Endodermal cell (in vitro differentiated cells): Measurements from ENCODE around the gene HS6ST2. TPM values are rescaled to one million over a fixed set of nuclear protein-coding genes. Genes with fewer than 3 reads are reported as not detected.

Experiments used
- DNase-seq: peaks from one replicate; pipeline ENCODE4 v3.0.0-alpha.2; 2017
- H3K27ac ChIP-seq: 2 replicates; pipeline ENCODE4 v1.5.1; 2013; ENCODE audit warnings: mild to moderate bottlenecking, low read depth, low read length, moderate library complexity
- H3K27me3 ChIP-seq: 2 replicates; pipeline ENCODE4 v1.6.1; 2013; ENCODE audit warnings: mild to moderate bottlenecking, low read length, moderate library complexity; ENCODE audit not compliant: insufficient read depth, control insufficient read depth, poor library complexity, severe bottlenecking
- H3K36me3 ChIP-seq: 2 replicates; pipeline ENCODE4 v1.7.0; 2013; ENCODE audit warnings: mild to moderate bottlenecking, low read length, moderate library complexity; ENCODE audit not compliant: control insufficient read depth, insufficient read depth
- H3K4me1 ChIP-seq: one replicate; pipeline ENCODE4 v1.7.0; 2013; ENCODE audit warnings: low read length; ENCODE audit not compliant: control insufficient read depth, insufficient read depth
- H3K4me3 ChIP-seq: 2 replicates; pipeline ENCODE4 v1.5.1; 2013; ENCODE audit warnings: mild to moderate bottlenecking, low read length, moderate library complexity
- H3K9ac ChIP-seq: 2 replicates; pipeline ENCODE4 v1.6.1; 2013; ENCODE audit warnings: mild to moderate bottlenecking, low read length, moderate library complexity; ENCODE audit not compliant: poor library complexity, severe bottlenecking; ENCODE audit errors: extremely low read depth
- H3K9me3 ChIP-seq: 2 replicates; pipeline ENCODE4 v1.6.1; 2013; ENCODE audit warnings: mild to moderate bottlenecking, low read length, moderate library complexity; ENCODE audit not compliant: control insufficient read depth
- H3K27ac Mint-ChIP-seq: 2 replicates; pipeline ENCODE4 v1.8.0; 2020; ENCODE audit warnings: mixed read lengths
- H3K27me3 Mint-ChIP-seq: 2 replicates; pipeline ENCODE4 v1.8.0; 2021; ENCODE audit warnings: mild to moderate bottlenecking, mixed read lengths; ENCODE audit not compliant: insufficient read depth
- H3K36me3 Mint-ChIP-seq: 2 replicates; pipeline ENCODE4 v1.8.0; 2020; ENCODE audit warnings: low read depth, mixed read lengths
- H3K4me1 Mint-ChIP-seq: 2 replicates; pipeline ENCODE4 v1.8.0; 2020; ENCODE audit warnings: mixed read lengths
- H3K4me3 Mint-ChIP-seq: 2 replicates; pipeline ENCODE4 v1.8.0; 2020; ENCODE audit warnings: mild to moderate bottlenecking, moderate library complexity, mixed read lengths
- H3K9me3 Mint-ChIP-seq: 2 replicates; pipeline ENCODE4 v1.8.0; 2020; ENCODE audit warnings: mild to moderate bottlenecking, mixed read lengths
- WGBS, 2 experiments: methylation state at CpG; one replicate each; pipeline versions ENCODE4 v1.1.5 to v1.1.7; 2013; ENCODE audit warnings: missing lambda C conversion rate in 2 of 2, mixed read lengths in 1 of 2; ENCODE audit not compliant: insufficient coverage in 1 of 2, insufficient read length in 1 of 2; 5-methylcytosine and 5-hydroxymethylcytosine counted together
- total RNA-seq, 2 donors: library from RNA; stranded (reverse); fragmentation: NEBNext Ultra II Directional in 1 of 2; extraction: Animal tissue kit (Norgen Biotek cat#: 25700) in 1 of 2; gene quantifications; 2 replicates in 1 of 2; 3 replicates in 1 of 2; pipeline ENCODE4 v1.2.1, GENCODE V29; 2021
- TF ChIP-seq, protein P1 (sequence below): fragments of 200-600 bp; sonication (generic); conservative IDR thresholded peaks from 2 replicates; pipeline ENCODE4 v1.5.0; 2021; ENCODE audit warnings: antibody characterized with exemption, mild to moderate bottlenecking

HS6ST2 gene
- total RNA-seq, 2 donors from 2014 or later, result 4.1 to 19.4 TPM

DNA sequence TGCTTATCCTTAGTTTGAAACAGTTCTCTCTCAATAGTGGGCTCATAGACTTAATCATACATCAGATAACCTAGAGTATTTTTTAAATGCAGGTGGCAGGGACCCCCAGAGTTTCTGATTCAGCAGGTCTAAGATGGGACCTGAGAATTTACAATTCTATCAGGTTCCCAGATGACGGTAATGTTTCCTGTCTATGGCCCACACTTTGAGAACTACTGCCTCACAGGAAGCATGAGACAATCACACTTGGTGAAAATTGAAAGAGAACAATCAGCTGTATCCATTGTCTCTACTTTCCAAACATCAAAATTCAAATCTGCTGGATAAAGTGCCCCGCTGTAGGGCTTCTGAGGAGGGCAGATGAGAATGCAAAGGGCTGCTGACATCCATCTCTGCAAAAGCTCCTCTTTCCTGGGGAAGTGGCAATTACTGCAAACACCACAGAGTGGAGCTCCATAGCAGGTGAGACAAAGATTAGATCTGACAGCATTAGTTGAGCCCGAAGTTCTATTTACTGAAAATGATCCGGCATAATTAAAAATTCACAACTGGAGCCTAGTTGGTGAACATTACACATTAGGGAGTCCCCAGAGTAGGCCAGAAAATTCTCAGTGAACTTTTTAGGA, 281.8 kb downstream of the HS6ST2 start:
- H3K27ac Mint-ChIP-seq, result peak overlapping the region; percentile 64
- peaks cover 7% of the 10 kb centered on the region for H3K9me3 ChIP-seq
- H3K9ac ChIP-seq, result no peak overlapping the region
- peaks cover 27% of the 10 kb centered on the region for H3K9me3 Mint-ChIP-seq
- H3K36me3 ChIP-seq, result no peaks in the 10 kb centered on the region
- peak; percentile 59 for DNase-seq
- WGBS, 2 experiments, result 40 to 46% methylated on average over 2 to 4 of the region's 4 CpGs
- peaks cover 20% of the 10 kb centered on the region for H3K27me3 ChIP-seq
- no peaks in the 10 kb centered on the region for H3K4me1 ChIP-seq
- H3K36me3 Mint-ChIP-seq, result peaks cover 15% of the 10 kb centered on the region
- no peak overlapping the region for H3K27ac ChIP-seq
- H3K4me1 Mint-ChIP-seq, result peaks cover 60% of the 10 kb centered on the region
- peaks cover 23% of the 10 kb centered on the region for H3K27me3 Mint-ChIP-seq
- H3K4me3 Mint-ChIP-seq, result no peak overlapping the region
- no peak overlapping the region for H3K4me3 ChIP-seq
- TF ChIP-seq, protein P1, sequence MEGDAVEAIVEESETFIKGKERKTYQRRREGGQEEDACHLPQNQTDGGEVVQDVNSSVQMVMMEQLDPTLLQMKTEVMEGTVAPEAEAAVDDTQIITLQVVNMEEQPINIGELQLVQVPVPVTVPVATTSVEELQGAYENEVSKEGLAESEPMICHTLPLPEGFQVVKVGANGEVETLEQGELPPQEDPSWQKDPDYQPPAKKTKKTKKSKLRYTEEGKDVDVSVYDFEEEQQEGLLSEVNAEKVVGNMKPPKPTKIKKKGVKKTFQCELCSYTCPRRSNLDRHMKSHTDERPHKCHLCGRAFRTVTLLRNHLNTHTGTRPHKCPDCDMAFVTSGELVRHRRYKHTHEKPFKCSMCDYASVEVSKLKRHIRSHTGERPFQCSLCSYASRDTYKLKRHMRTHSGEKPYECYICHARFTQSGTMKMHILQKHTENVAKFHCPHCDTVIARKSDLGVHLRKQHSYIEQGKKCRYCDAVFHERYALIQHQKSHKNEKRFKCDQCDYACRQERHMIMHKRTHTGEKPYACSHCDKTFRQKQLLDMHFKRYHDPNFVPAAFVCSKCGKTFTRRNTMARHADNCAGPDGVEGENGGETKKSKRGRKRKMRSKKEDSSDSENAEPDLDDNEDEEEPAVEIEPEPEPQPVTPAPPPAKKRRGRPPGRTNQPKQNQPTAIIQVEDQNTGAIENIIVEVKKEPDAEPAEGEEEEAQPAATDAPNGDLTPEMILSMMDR, result peak; percentile 71

DNA sequence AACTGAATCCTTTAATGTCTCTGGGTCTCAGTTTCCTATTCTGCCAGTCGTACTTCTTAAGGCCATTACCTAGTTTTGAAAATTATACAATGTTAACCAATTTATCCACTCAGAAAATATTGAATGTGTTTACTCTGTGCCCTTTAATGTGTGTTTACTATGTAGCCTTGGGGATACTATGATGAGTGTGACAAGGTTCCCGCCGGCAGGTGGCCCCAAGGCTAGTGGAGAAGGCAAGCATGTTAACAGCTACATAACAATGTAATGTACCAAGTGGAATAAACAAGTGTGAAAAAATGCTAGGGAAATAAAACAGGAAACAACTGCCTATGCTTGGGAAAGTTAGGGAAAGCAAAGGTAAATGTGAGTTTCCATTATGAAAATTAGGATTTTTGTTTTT, 282.3 kb downstream of the HS6ST2 start:
- Histone ChIP-seq H3K9me3 (peaks cover 7% of the 10 kb centered on the region), H3K36me3 (no peaks in the 10 kb centered on the region), H3K9ac (no peak overlapping the region), H3K4me1 (peaks cover under 1% of the 10 kb centered on the region), H3K27ac (no peak overlapping the region), H3K4me3 (no peak overlapping the region), H3K27me3 (peaks cover 20% of the 10 kb centered on the region)
- no peak overlapping the region for H3K4me3 Mint-ChIP-seq
- no peak overlapping the region for H3K27ac Mint-ChIP-seq
- peaks cover 15% of the 10 kb centered on the region for H3K36me3 Mint-ChIP-seq
- 37% methylated on average over 3 of the region's 3 CpGs; no CpG with 5 or more reads in 1 of the 2 experiments for WGBS, 2 experiments
- peaks cover 25% of the 10 kb centered on the region for H3K9me3 Mint-ChIP-seq
- peak; percentile 67 for DNase-seq
- H3K27me3 Mint-ChIP-seq, result peaks cover 22% of the 10 kb centered on the region
- TF ChIP-seq, protein P1, result peak; percentile 71
- peaks cover 66% of the 10 kb centered on the region for H3K4me1 Mint-ChIP-seq

DNA sequence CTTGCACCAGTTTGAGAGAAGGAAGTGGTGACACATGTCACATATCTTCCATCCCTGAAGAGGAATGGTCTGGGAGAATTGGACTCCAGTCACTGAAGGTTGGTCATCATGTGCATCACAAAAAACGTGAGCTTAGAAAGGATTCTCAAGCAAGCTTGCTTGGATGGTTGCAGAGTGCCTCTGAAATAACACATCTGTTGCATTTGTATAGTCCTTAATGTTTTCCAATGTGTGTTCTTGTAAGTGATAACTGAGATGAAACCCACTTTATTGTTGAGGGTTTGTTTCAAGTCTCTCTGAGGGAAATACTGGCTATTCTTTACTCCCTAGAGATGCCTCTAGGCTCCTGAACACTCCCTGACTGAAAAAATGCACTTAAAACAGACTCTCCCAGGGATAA, 285.1 kb downstream of the HS6ST2 start:
- H3K27ac ChIP-seq, result no peak overlapping the region
- H3K9ac ChIP-seq, result no peak overlapping the region
- Mint-ChIP-seq H3K4me1 (peaks cover 84% of the 10 kb centered on the region), H3K36me3 (no peaks in the 10 kb centered on the region), H3K27ac (no peak overlapping the region), H3K27me3 (peaks cover 40% of the 10 kb centered on the region), H3K4me3 (peak overlapping the region; percentile 5), H3K9me3 (no peaks in the 10 kb centered on the region)
- H3K4me3 ChIP-seq, result no peak overlapping the region
- 58% methylated on average over 1 of the region's 1 CpG; no CpG with 5 or more reads in 1 of the 2 experiments for WGBS, 2 experiments
- no peaks in the 10 kb centered on the region for H3K36me3 ChIP-seq
- peaks cover 20% of the 10 kb centered on the region for H3K27me3 ChIP-seq
- TF ChIP-seq, protein P1, result no peak
- no peaks in the 10 kb centered on the region for H3K9me3 ChIP-seq
- DNase-seq, result no peak
- H3K4me1 ChIP-seq, result peaks cover 4% of the 10 kb centered on the region
